Endothelial cell of umbilical vein (primary cell): ENCODE measurements around the gene ZKSCAN2. TPM values are rescaled to one million over a fixed set of nuclear protein-coding genes. Genes with fewer than 3 reads are reported as not detected.

Experiments
- BruUV-seq: library from RNA; stranded (reverse); fragments of 400-500 nt; replicated peaks from 2 replicates; lab custom pipeline; 2021; lab: Mats Ljungman, UMichigan
- CTCF ChIA-PET: fragments of 300-600, 350-600 bp; sonication (Branson Sonifier 250); formaldehyde crosslinking; loops from one replicate; lab custom pipeline; 2021; ENCODE audit warnings: antibody characterized with exemption, inconsistent platforms; lab: Charles Lee
- POLR2A ChIA-PET: fragments of 300-600, 350-600 bp; sonication (Branson Sonifier 250); formaldehyde crosslinking; loops from one replicate; lab custom pipeline; 2021; ENCODE audit warnings: antibody characterized with exemption, inconsistent platforms; lab: Charles Lee
- DNase-seq: peaks from one replicate; pipeline ENCODE4 v3.0.0-alpha.2; 2011; ENCODE audit warnings: low read depth, low spot score
- FAIRE-seq: peaks from 2 replicates; lab custom pipeline; 2011; peaks lifted over from hg19 to GRCh38; lab: Jason Lieb, UNC
- H2AFZ ChIP-seq: 2 replicates; pipeline ENCODE4 v1.6.0; 2012; ENCODE audit warnings: low read depth, low read length, control low read depth, inconsistent platforms
- H3K27ac ChIP-seq: 2 replicates; pipeline ENCODE4 v1.5.1; 2011; ENCODE audit warnings: low read depth, mild to moderate bottlenecking, control low read depth, low read length, moderate library complexity; ENCODE audit not compliant: insufficient read depth
- H3K27me3 ChIP-seq, 2 experiments: 2 replicates each; pipeline versions ENCODE4 v1.6.0 to v1.6.1; 2011; ENCODE audit warnings: low read length in 2 of 2, mixed read lengths in 1 of 2; ENCODE audit not compliant: control insufficient read depth in 2 of 2, insufficient read depth in 2 of 2
- H3K36me3 ChIP-seq, 2 experiments: 2 replicates in 1 of 2; 3 replicates in 1 of 2; pipeline ENCODE4 v1.5.1; 2011; ENCODE audit warnings: low read length in 2 of 2, mild to moderate bottlenecking in 1 of 2, moderate library complexity in 1 of 2; ENCODE audit not compliant: control insufficient read depth in 2 of 2, insufficient read depth in 2 of 2; ENCODE audit errors: extremely low read depth in 1 of 2
- H3K4me1 ChIP-seq: 3 replicates; pipeline ENCODE4 v1.5.1; 2011; ENCODE audit warnings: mild to moderate bottlenecking, low read length; ENCODE audit not compliant: control insufficient read depth, insufficient read depth; ENCODE audit errors: extremely low read depth
- H3K4me2 ChIP-seq: 2 replicates; pipeline ENCODE4 v1.6.1; 2011; ENCODE audit warnings: low read length, control low read depth, mixed read lengths; ENCODE audit not compliant: insufficient read depth
- H3K4me3 ChIP-seq, 3 experiments: fragments of 200-600 bp in 1 of 3; sonication (generic), shearing (Covaris generic) in 1 of 3; replicated peaks in 1 of 3; 2 replicates each; pipeline ENCODE4 v1.5.1; 2011 to 2016; ENCODE audit warnings: control low read depth in 3 of 3, low read length in 3 of 3, mild to moderate bottlenecking in 2 of 3, inconsistent platforms in 1 of 3, low read depth in 1 of 3, moderate library complexity in 1 of 3; ENCODE audit not compliant: insufficient read depth in 1 of 3
- H3K79me2 ChIP-seq: 2 replicates; pipeline ENCODE4 v1.6.0; 2012; ENCODE audit warnings: low read length, inconsistent platforms; ENCODE audit not compliant: control insufficient read depth, insufficient read depth
- H3K9ac ChIP-seq: replicated peaks from 2 replicates; pipeline ENCODE3; 2011; ENCODE audit warnings: low read length, control low read depth; ENCODE audit not compliant: insufficient read depth; ENCODE audit errors: extremely low read depth
- H3K9me1 ChIP-seq: replicated peaks from 3 replicates; pipeline ENCODE4 v1.6.0; 2011; ENCODE audit warnings: mild to moderate bottlenecking, low read length; ENCODE audit not compliant: control insufficient read depth, insufficient read depth; ENCODE audit errors: extremely low read depth
- H3K9me3 ChIP-seq: replicated peaks from 2 replicates; pipeline ENCODE4 v1.5.1; 2012; ENCODE audit warnings: low read length, inconsistent platforms; ENCODE audit not compliant: control insufficient read depth, insufficient read depth
- H4K20me1 ChIP-seq: replicated peaks from 2 replicates; pipeline ENCODE3; 2011; ENCODE audit warnings: mild to moderate bottlenecking, low read length; ENCODE audit not compliant: control insufficient read depth, insufficient read depth; ENCODE audit errors: extremely low read depth
- CTCF ChIP-seq, 2 donors: IDR thresholded peaks; 1 replicate in 1 of 2; 2 replicates in 1 of 2; pipeline ENCODE4 v1.5.1; 2011; ENCODE audit warnings: low read length in 2 of 2, mild to moderate bottlenecking in 2 of 2, moderate library complexity in 2 of 2, control low read depth in 1 of 2, inconsistent platforms in 1 of 2, low read depth in 1 of 2; ENCODE audit not compliant: insufficient read depth in 1 of 2; ENCODE audit errors: extremely low read depth in 1 of 2
- FOS ChIP-seq: IDR thresholded peaks from 2 replicates; pipeline ENCODE4 v1.6.1; 2011; ENCODE audit warnings: mild to moderate bottlenecking, low read length, moderate library complexity, borderline replicate concordance; ENCODE audit not compliant: insufficient read depth
- GATA2 ChIP-seq: IDR thresholded peaks from 2 replicates; pipeline ENCODE4 v1.7.0; 2011; ENCODE audit warnings: low read depth, mild to moderate bottlenecking, moderate library complexity, mixed read lengths, low read length; ENCODE audit not compliant: insufficient read length, insufficient read depth
- JUN ChIP-seq: IDR thresholded peaks from 2 replicates; pipeline ENCODE4 v1.6.1; 2011; ENCODE audit warnings: borderline replicate concordance, low read depth; ENCODE audit not compliant: insufficient read length, insufficient read depth
- MAX ChIP-seq: IDR thresholded peaks from 2 replicates; pipeline ENCODE4 v1.6.1; 2011; ENCODE audit not compliant: insufficient read depth, insufficient read length
- MYC ChIP-seq: IDR thresholded peaks from one replicate; pipeline ENCODE4 v1.6.1; 2011; ENCODE audit warnings: mild to moderate bottlenecking, low read depth, low read length
- POLR2A ChIP-seq: IDR thresholded peaks from 2 replicates; pipeline ENCODE4 v1.6.1; 2012; ENCODE audit warnings: low read depth, mild to moderate bottlenecking, control low read depth, low read length
- POLR2AphosphoS5 ChIP-seq: IDR thresholded peaks from 2 replicates; pipeline ENCODE4 v1.6.1; 2012; ENCODE audit warnings: low read depth, mild to moderate bottlenecking, control low read depth, low read length, moderate library complexity; ENCODE audit not compliant: insufficient read depth
- dilution Hi-C: fragments of 300-500 bp; cut with MboI; formaldehyde crosslinking; loops from one replicate; pipeline ENCODE4 v1.15.0; 2019; ENCODE audit warnings: low sequenced_read_pairs; ENCODE audit not compliant: extremely low pct_ligation_motif_present
- intact Hi-C: fragments of 100-400 bp; cut with micrococcal nuclease; formaldehyde crosslinking; loops from one replicate; pipeline ENCODE4 v1.10.0; 2022
- polyA plus RNA-seq, 4 experiments: library from polyadenylated mRNA; depleted of rRNA in 3 of 4; stranded (reverse) in 3 of 4; unstranded in 1 of 4; fragments of >200 nt; gene quantifications; 2 replicates each; pipeline versions ENCODE4 v1.2.1 to v1.2.3, GENCODE V29; 2011 to 2012; ENCODE audit warnings: missing spikeins in 1 of 4
- total RNA-seq: library from RNA; stranded (reverse); gene quantifications from 2 replicates; pipeline ENCODE4 v1.2.3, GENCODE V29; 2021

The ZKSCAN2 gene
- total and polyA plus RNA-seq, 2 donors (not counting 3 experiments of a cell fraction or from before 2014, with no cell fraction given) = 1.4 to 4.7 TPM

- dilution Hi-C loops (no loop called here), intact Hi-C loops (loop anchor here (10.0 kb wide), 1 partner anchor 54 kb away; no protein-coding TSS in a partner anchor)
- no peak overlapping the region for H3K4me2 ChIP-seq
- ChIA-PET CTCF (interaction anchor here (0.6 to 6.1 kb wide), 5 partner anchors 11 to 1891 kb away, joined by 3 to 31 read pairs (median 5); no protein-coding TSS in a partner anchor), POLR2A (interaction anchor here (0.6 kb wide), 1 partner anchor 119 kb away, joined by 4 read pairs; no protein-coding TSS in a partner anchor)
- H3K27me3 ChIP-seq = no peaks in the 10 kb centered on the region
- no peak overlapping the region for H3K9ac ChIP-seq
- H3K9me3 ChIP-seq = no peaks in the 10 kb centered on the region
- H3K4me3 ChIP-seq = no peak overlapping the region
- H3K36me3 ChIP-seq = no peaks in the 10 kb centered on the region
- FAIRE-seq = no peak
- H4K20me1 ChIP-seq = no peaks in the 10 kb centered on the region
- H3K27ac ChIP-seq = no peak overlapping the region
- H3K79me2 ChIP-seq = no peaks in the 10 kb centered on the region
- no peak for TF ChIP-seq GATA2
- no peak for TF ChIP-seq MYC
- TF ChIP-seq MAX = no peak
- no peak for TF ChIP-seq JUN
- no peak for TF ChIP-seq POLR2AphosphoS5
- TF ChIP-seq FOS = no peak
- no peak for TF ChIP-seq CTCF (IDR thresholded peaks at IDR 0.05; ENCODE audit: extremely low read depth in 1 of 2, insufficient read depth in 1 of 2, low read depth in 1 of 2, low read length in 2 of 2)
- no peak for TF ChIP-seq POLR2A
- no peak for DNase-seq
- H2AFZ ChIP-seq = no peak overlapping the region
- H3K9me1 ChIP-seq = no peaks in the 10 kb centered on the region
- no peaks in the 10 kb centered on the region for H3K4me1 ChIP-seq
- no TSS peak for BruUV-seq
These were observed 38.4 kb downstream of the ZKSCAN2 start for GRCh38 chr16:25219070-25219737.
